Stimulated activated naive B cell treated with anti-CD40 and anti-IgM and Interleukin-4, amounts not matched to agents 10 μg/mL and 1 μg/mL and 100 μg/mL, for 72 hours (primary cell): ENCODE data around the gene ZSWIM8.

Source experiments
- ATAC-seq, 2 donors: fragments of 150-1000 bp; cut with Tn5 transposase; replicated peaks; 2 replicates each; pipeline ENCODE4 v1.10.0; 2021; ENCODE audit warnings: moderate library complexity in 1 of 2
- DNase-seq: peaks from one replicate; pipeline ENCODE4 v3.0.0; 2021
- H3K27ac Mint-ChIP-seq: one replicate; pipeline ENCODE4 v1.8.0; 2022; ENCODE audit warnings: mild to moderate bottlenecking, mixed read lengths
- H3K27me3 Mint-ChIP-seq, 2 donors: one replicate each; pipeline ENCODE4 v1.8.0; 2022; ENCODE audit warnings: mixed read lengths in 2 of 2
- H3K36me3 Mint-ChIP-seq, 2 donors: one replicate each; pipeline ENCODE4 v1.8.0; 2022; ENCODE audit warnings: mixed read lengths in 2 of 2, mild to moderate bottlenecking in 1 of 2
- H3K4me1 Mint-ChIP-seq, 2 donors: one replicate each; pipeline ENCODE4 v1.8.0; 2022; ENCODE audit warnings: mixed read lengths in 2 of 2, mild to moderate bottlenecking in 1 of 2
- H3K4me3 Mint-ChIP-seq, 2 donors: one replicate each; pipeline ENCODE4 v1.8.0; 2022; ENCODE audit warnings: mild to moderate bottlenecking in 2 of 2, mixed read lengths in 2 of 2, moderate library complexity in 1 of 2
- H3K9me3 Mint-ChIP-seq, 2 donors: one replicate each; pipeline ENCODE4 v1.8.0; 2022; ENCODE audit warnings: mixed read lengths in 2 of 2, mild to moderate bottlenecking in 1 of 2

Gene ZSWIM8

DNA sequence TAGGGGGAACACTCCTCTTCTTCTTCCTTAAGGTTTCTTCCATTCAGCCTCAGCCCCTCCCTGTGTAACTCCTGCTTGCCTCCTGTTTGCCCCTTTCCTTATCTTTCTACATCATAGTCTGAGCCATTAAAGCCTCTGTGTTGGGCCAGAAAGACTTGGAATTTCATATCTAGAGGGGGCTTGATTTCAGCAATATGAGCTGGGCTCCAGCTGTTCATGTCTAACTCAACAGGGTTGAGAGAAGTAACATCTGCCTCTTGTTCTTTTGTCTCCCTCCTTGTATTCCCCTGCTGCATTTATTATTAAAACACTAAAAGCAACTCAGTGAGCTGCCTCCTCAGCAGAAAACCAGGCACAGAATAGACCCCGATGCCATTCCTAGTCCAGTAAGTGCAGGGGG is 23.6 kb upstream of the ZSWIM8 start:
- no peaks in the 10 kb centered on the region for H3K27me3 Mint-ChIP-seq
- no peaks in the 10 kb centered on the region for H3K9me3 Mint-ChIP-seq
- DNase-seq (no peak), ATAC-seq (no peak)
- H3K4me3 Mint-ChIP-seq, result no peak overlapping the region
- peaks cover 30 to 37% of the 10 kb centered on the region in 2 donors for H3K4me1 Mint-ChIP-seq
- peaks cover 48 to 74% of the 10 kb centered on the region in 2 donors for H3K36me3 Mint-ChIP-seq
- no peak overlapping the region for H3K27ac Mint-ChIP-seq

DNA sequence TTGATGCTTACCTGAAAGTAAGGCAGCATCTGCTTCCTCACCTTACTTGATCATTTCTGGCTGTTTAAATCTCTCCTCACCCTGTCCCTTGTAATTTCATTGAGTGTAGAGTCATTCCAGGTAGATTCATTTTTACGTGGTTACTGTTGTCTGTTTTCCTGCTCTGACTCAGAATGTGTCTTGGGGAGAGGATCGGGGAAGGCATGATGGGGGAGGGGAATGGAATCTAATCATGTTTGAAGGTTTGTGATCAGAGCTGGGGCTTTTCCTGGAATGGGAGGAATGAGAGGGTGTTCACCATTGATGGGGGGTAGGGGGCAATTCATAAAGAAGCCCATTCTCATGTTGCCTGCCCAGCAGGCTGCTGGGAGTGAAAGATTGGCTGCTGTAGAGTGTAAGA is 22.5 kb upstream of the ZSWIM8 start:
- peak overlapping the region in 1 of 2 donors; percentile 8 for H3K4me3 Mint-ChIP-seq
- DNase-seq, result no peak
- peaks cover 30 to 37% of the 10 kb centered on the region in 2 donors for H3K4me1 Mint-ChIP-seq
- peak; percentile 26 to 49 for ATAC-seq
- no peaks in the 10 kb centered on the region for H3K27me3 Mint-ChIP-seq
- H3K27ac Mint-ChIP-seq, result peak overlapping the region; percentile 52
- H3K9me3 Mint-ChIP-seq, result no peaks in the 10 kb centered on the region
- H3K36me3 Mint-ChIP-seq, result peaks cover 48 to 73% of the 10 kb centered on the region in 2 donors

DNA sequence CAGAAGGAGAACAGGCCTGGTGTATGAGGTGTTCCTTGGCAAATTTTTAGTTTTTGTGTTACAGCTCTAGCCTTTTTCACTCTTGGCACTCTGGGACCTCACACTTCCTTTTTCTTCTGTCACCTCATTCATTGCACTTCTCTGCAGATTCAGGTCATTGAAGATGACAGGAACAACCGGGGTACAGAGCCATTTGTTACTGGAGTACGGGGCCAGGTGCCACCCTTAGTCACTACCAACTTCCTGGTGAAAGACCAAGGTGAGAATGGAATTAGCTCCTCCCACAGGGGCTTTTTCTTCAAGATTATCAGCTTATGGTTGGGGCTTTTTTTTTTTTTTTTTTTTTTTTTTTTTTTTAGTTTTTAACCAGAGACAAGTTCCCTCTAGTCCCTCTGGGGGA is 22.1 kb upstream of the ZSWIM8 start:
- H3K9me3 Mint-ChIP-seq, result no peaks in the 10 kb centered on the region
- ATAC-seq (peak; percentile 76 to 77), DNase-seq (no peak)
- H3K27me3 Mint-ChIP-seq, result no peaks in the 10 kb centered on the region
- H3K4me3 Mint-ChIP-seq, result no peak overlapping the region
- H3K36me3 Mint-ChIP-seq, result peaks cover 50 to 74% of the 10 kb centered on the region in 2 donors
- H3K4me1 Mint-ChIP-seq, result peaks cover 30 to 32% of the 10 kb centered on the region in 2 donors
- H3K27ac Mint-ChIP-seq, result peak overlapping the region; percentile 52

DNA sequence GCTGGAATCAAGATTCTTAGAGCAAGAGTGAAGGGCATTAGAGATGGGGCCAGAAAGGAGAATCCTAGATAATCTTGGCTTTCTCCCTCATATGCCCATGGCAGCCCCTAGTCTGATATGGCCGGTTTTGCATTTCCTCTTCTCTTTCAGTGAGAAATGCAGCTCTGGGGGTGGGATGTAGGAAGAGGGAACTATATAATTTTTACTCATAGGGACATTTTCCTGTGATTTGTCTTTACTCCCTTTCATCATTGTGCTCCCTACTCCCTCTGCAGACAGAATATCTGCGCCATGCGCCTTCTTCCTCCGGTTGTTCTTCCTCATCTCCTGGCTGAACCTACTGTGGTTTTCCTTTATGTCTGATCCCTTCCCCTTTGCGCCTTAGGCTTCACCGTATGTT is 20.3 kb upstream of the ZSWIM8 start:
- H3K27ac Mint-ChIP-seq, result peak overlapping the region; percentile 52
- ATAC-seq, result no peak
- H3K4me1 Mint-ChIP-seq, result peaks cover 26 to 28% of the 10 kb centered on the region in 2 donors
- no peak for DNase-seq
- H3K4me3 Mint-ChIP-seq, result no peak overlapping the region
- no peaks in the 10 kb centered on the region for H3K27me3 Mint-ChIP-seq
- peaks cover 56 to 79% of the 10 kb centered on the region in 2 donors for H3K36me3 Mint-ChIP-seq
- H3K9me3 Mint-ChIP-seq, result no peaks in the 10 kb centered on the region

DNA sequence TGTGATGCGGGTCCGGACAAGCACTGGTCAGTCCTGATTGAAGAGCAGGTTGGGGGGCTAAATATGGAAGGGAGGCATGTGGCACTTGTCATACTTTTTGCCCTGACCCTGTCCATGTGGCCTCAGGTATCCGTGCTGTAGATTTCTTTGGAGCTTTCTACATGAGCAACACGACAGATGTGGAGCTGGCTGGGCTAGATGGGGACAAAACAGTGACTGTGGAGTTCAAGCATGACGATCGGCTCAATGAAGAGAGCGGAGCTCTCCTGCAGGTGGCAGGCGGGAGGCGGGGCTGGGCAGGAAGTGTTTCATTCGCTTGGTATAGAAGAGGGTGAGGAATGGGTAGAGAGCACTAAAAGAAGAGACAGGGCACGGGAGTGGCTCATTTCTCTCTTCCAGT is 16.5 kb upstream of the ZSWIM8 start:
- H3K27ac Mint-ChIP-seq, result peak overlapping the region; percentile 65
- DNase-seq (no peak), ATAC-seq (no peak)
- no peaks in the 10 kb centered on the region for H3K9me3 Mint-ChIP-seq
- peaks cover 56 to 86% of the 10 kb centered on the region in 2 donors for H3K36me3 Mint-ChIP-seq
- H3K27me3 Mint-ChIP-seq, result no peaks in the 10 kb centered on the region
- peaks cover 21 to 25% of the 10 kb centered on the region in 2 donors for H3K4me1 Mint-ChIP-seq
- H3K4me3 Mint-ChIP-seq, result peak overlapping the region in 1 of 2 donors; percentile 8

DNA sequence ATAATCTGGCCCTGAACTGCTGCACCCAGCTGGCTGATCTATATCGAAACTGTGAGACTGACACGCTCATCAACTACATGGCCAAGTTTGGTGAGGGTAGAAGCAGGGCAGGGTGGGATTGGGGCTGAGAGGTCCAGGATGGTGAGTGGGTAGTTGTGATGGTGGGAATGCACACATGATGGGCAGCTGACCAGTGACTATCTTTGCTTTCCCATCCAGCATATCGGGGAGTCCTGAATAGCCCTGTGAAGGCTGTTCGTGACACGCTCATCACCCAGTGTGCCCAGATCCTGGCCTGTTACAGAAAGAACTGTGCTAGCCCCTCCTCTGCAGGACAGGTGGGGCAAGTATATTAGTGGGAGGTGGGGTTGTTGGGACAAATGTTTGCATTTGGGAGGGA is 16.0 kb upstream of the ZSWIM8 start:
- H3K36me3 Mint-ChIP-seq, result peaks cover 55 to 86% of the 10 kb centered on the region in 2 donors
- peaks cover 23 to 30% of the 10 kb centered on the region in 2 donors for H3K4me1 Mint-ChIP-seq
- H3K4me3 Mint-ChIP-seq, result no peak overlapping the region

DNA sequence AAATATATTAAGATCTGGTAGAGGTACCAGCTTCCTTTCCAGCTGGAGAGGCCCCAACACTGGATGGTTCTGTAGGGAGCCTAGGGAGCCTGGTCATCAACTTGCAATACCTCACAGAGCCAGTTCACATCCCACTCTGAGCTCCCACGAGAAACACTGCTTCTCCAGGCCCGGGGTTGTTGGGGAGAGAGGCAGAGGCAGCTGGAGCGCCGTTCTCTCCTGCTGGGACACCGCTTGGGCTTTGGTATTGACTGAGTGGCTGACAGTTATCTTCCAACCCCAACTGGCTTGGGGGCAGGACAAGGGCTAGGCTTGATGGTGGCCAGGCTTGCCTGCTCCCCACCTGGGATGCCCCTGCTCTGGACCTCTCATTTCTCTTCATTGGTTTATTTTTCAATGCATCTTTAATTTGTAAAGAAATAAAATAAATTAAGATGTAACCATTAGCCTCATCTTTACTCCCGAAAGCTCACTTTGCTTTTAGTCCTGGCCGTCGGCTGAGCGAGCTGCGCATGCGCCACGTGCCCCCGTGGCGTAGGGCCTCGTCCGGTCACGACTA is 13.6 kb upstream of the ZSWIM8 start:
- peak overlapping the region; percentile 98 for H3K27ac Mint-ChIP-seq
- peaks cover 24 to 45% of the 10 kb centered on the region in 2 donors for H3K4me1 Mint-ChIP-seq
- H3K4me3 Mint-ChIP-seq, result peak overlapping the region; percentile 91 to 95
- H3K27me3 Mint-ChIP-seq, result no peaks in the 10 kb centered on the region
- H3K9me3 Mint-ChIP-seq, result no peaks in the 10 kb centered on the region
- H3K36me3 Mint-ChIP-seq, result peaks cover 49 to 72% of the 10 kb centered on the region in 2 donors
- no peak for DNase-seq
- peak; percentile 11 to 70 for ATAC-seq

More for the DNA sequence above, 16.0 kb upstream of the ZSWIM8 start:
- no peak for ATAC-seq
- Mint-ChIP-seq H3K27ac (no peak overlapping the region), H3K27me3 (no peaks in the 10 kb centered on the region), H3K9me3 (no peaks in the 10 kb centered on the region)
- no peak for DNase-seq

DNA sequence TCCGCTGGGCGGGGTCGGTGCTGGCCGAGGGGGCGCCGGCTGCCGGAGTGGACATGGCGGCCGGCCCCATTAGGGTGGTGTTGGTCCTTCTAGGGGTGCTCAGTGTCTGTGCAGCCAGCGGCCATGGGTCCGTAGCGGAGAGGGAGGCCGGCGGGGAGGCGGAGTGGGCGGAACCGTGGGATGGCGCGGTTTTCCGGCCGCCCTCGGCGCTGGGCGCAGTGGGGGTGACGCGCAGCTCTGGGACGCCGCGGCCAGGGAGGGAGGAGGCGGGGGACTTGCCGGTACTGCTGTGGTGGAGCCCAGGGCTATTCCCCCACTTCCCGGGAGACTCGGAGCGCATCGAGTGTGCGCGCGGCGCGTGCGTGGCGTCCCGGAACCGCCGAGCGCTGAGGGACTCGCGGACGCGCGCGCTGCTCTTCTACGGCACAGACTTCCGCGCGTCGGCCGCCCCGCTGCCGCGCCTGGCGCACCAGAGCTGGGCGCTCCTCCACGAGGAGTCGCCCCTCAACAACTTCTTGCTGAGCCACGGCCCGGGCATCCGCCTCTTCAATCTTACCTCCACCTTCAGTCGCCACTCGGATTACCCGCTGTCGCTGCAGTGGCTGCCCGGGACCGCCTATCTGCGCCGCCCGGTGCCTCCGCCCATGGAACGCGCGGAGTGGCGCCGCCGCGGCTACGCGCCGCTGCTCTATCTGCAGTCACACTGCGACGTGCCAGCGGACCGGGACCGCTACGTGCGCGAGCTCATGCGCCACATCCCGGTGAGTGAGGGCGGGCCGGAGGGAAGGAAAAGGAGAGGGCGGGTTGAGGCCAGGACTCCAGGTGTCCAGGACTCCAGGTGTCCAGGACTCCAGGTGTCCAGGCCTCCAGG is 12.9 kb upstream of the ZSWIM8 start:
- Mint-ChIP-seq H3K4me1 (peaks cover 24 to 45% of the 10 kb centered on the region in 2 donors), H3K36me3 (peaks cover 50 to 75% of the 10 kb centered on the region in 2 donors), H3K4me3 (peak overlapping the region; percentile 91 to 95), H3K27me3 (no peaks in the 10 kb centered on the region), H3K9me3 (no peaks in the 10 kb centered on the region), H3K27ac (peak overlapping the region; percentile 98)
- peak; percentile 79 to 83 for ATAC-seq
- peak; percentile 82 for DNase-seq

DNA sequence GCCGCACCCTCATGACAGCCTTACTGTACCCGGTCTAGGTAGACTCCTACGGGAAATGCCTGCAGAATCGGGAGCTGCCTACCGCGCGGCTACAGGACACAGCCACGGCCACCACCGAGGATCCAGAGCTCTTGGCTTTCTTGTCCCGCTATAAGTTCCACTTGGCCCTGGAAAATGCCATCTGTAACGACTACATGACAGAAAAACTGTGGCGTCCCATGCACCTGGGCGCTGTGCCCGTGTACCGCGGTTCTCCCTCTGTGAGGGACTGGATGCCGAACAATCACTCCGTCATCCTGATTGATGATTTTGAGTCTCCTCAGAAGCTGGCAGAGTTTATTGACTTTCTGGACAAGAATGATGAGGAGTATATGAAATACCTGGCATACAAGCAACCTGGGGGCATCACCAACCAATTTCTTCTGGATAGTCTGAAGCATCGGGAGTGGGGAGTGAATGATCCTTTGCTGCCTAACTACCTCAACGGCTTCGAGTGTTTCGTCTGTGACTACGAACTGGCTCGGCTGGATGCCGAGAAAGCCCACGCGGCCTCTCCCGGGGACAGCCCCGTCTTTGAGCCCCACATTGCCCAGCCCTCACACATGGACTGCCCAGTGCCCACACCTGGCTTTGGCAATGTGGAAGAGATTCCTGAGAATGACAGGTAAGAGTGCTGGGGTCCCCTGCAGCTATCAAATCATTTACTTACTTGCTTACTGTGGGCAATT is 12.1 kb upstream of the ZSWIM8 start:
- H3K36me3 Mint-ChIP-seq, result peaks cover 45 to 68% of the 10 kb centered on the region in 2 donors
- DNase-seq (no peak), ATAC-seq (peak; percentile 0 to 4)
- H3K4me1 Mint-ChIP-seq, result peaks cover 24 to 45% of the 10 kb centered on the region in 2 donors
- peak overlapping the region; percentile 98 for H3K27ac Mint-ChIP-seq
- peak overlapping the region; percentile 91 to 95 for H3K4me3 Mint-ChIP-seq
- H3K9me3 Mint-ChIP-seq, result no peaks in the 10 kb centered on the region
- H3K27me3 Mint-ChIP-seq, result no peaks in the 10 kb centered on the region

DNA sequence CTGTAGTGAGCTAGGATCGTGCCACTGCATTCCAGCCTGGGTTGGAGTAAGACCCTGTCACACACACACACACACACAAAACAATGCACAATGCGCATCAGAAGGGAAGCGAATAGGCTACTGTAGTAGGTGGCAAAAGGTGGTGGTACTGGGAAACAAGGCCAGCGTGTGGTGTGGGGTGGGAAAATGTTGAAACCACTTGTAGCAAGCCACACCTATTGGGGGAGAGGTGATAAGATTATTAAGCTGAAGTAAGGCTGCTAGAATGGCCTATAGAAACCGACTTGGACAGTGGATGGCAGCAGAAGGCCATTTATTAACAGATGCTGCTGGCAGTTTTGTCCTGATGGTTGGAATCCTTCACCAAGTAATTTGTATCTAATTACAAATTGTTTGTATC is 10.8 kb upstream of the ZSWIM8 start:
- H3K27ac Mint-ChIP-seq, result no peak overlapping the region
- no peaks in the 10 kb centered on the region for H3K9me3 Mint-ChIP-seq
- H3K4me1 Mint-ChIP-seq, result peaks cover 20 to 41% of the 10 kb centered on the region in 2 donors
- H3K27me3 Mint-ChIP-seq, result no peaks in the 10 kb centered on the region
- DNase-seq (no peak), ATAC-seq (no peak)
- H3K4me3 Mint-ChIP-seq, result peak overlapping the region; percentile 64 to 95
- peaks cover 34 to 55% of the 10 kb centered on the region in 2 donors for H3K36me3 Mint-ChIP-seq

DNA sequence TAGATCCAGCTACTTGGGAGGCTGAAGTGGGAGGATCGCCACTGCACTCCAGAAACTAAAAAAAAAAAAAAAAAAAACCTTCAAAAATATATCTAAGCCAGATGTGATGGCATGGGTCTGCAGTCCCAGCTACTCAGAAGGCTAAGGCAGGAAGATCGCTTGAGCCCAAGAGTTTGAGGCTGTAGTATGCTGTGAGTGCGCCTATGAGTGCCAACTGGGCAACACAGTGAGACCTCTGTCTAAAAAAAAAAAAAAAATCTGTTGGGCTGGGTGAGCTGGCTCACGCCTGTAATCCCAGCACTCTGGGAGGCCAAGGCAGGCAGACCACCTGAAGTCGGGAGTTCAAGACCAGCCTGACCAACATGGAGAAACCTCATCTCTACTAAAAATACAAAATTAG is 6.4 kb upstream of the ZSWIM8 start:
- no peak for ATAC-seq
- Mint-ChIP-seq H3K9me3 (no peaks in the 10 kb centered on the region), H3K27ac (peak overlapping the region; percentile 65), H3K36me3 (peaks cover 18 to 30% of the 10 kb centered on the region in 2 donors), H3K4me3 (no peak overlapping the region), H3K27me3 (no peaks in the 10 kb centered on the region), H3K4me1 (peaks cover 24 to 54% of the 10 kb centered on the region in 2 donors)
- no peak for DNase-seq

DNA sequence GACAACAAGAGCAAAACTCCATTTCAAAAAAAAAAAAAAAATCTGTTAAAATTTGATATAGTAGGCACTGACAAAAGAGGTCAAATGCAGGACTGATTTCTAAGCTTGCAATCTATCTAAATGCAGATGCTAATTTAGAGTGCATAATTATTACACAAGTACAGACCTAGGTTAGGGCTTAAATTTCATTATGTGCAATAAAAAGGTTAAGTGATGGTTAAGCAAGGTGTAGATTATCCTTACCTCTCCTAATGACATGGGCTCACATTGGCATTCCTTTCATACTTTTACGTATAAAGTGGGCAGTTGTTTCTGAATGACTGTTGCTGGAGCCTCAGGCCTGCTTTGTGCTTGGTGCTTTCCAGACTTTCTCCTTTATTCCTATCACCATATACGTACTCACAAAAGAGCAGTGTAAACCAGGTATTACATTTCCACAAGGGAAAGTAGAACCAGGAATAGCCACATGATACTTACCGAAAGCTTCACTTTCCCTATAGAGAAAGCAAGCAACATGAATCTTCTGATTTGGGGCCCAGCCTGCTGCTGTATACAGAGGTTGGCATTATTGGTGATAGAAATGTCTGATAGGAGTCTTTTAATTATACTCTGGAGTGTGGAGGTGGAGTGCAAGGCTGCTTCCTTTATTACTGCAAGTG is 5.7 kb upstream of the ZSWIM8 start:
- H3K27ac Mint-ChIP-seq, result peak overlapping the region; percentile 63
- H3K27me3 Mint-ChIP-seq, result no peaks in the 10 kb centered on the region

DNA sequence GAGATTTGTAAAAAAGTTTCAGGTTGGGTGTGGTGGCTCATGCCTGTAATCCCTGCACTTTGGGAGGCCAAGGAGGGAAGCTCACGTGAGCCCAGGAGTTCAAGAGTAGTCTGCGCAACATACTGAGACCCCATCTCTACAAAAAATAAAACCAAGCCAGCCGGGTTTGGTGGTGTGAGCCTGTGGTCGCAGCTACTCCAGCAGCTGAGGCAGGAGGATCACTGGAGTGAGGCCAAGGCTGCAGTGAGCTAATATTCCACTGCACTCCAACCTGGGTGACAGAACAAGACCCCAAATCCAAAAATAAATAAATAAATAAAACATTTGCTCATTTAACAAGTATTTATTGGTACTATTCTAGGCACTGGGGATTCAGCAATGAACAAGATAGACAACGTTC is 5.1 kb upstream of the ZSWIM8 start:
- no peak for DNase-seq
- H3K4me3 Mint-ChIP-seq, result peak overlapping the region; percentile 92 to 98
- H3K27me3 Mint-ChIP-seq, result no peaks in the 10 kb centered on the region
- H3K9me3 Mint-ChIP-seq, result no peaks in the 10 kb centered on the region
- peaks cover 19 to 45% of the 10 kb centered on the region in 2 donors for H3K4me1 Mint-ChIP-seq
- no peak for ATAC-seq
- H3K27ac Mint-ChIP-seq, result peak overlapping the region; percentile 63
- H3K36me3 Mint-ChIP-seq, result peaks cover 12 to 22% of the 10 kb centered on the region in 2 donors

More for the DNA sequence above, 5.7 kb upstream of the ZSWIM8 start:
- peak overlapping the region; percentile 56 to 60 for H3K4me3 Mint-ChIP-seq
- H3K36me3 Mint-ChIP-seq, result peaks cover 15 to 26% of the 10 kb centered on the region in 2 donors
- no peak for ATAC-seq
- peaks cover 20 to 48% of the 10 kb centered on the region in 2 donors for H3K4me1 Mint-ChIP-seq
- DNase-seq, result no peak
- no peaks in the 10 kb centered on the region for H3K9me3 Mint-ChIP-seq

DNA sequence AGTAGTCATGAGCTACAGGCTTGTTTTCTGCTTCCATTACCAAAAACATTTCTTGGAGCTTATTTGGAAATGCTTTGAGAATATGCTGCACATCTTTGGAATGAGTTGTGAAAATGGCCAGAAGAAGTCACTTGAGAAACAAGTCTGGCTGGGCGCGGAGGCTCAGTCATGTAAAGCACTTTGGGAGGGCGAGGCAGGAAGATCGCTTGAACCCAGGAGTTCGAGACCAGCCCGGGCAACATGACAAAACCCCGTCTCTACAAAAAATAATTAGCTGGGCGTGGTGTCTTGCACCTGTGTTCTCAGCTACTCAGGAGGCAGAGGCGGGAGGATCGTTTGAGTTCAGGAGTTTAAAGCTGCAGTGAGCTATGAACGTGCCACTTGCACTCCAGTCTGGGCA is 4.4 kb upstream of the ZSWIM8 start:
- H3K4me1 Mint-ChIP-seq, result peaks cover 18 to 42% of the 10 kb centered on the region in 2 donors
- peak overlapping the region; percentile 73 for H3K27ac Mint-ChIP-seq
- no peaks in the 10 kb centered on the region for H3K27me3 Mint-ChIP-seq
- ATAC-seq, result no peak
- H3K36me3 Mint-ChIP-seq, result peaks cover 10 to 21% of the 10 kb centered on the region in 2 donors
- peak overlapping the region; percentile 92 to 98 for H3K4me3 Mint-ChIP-seq
- no peaks in the 10 kb centered on the region for H3K9me3 Mint-ChIP-seq
- DNase-seq, result no peak
